ENCODE measurements around the gene OTUD4.

OTUD4 gene

DNA sequence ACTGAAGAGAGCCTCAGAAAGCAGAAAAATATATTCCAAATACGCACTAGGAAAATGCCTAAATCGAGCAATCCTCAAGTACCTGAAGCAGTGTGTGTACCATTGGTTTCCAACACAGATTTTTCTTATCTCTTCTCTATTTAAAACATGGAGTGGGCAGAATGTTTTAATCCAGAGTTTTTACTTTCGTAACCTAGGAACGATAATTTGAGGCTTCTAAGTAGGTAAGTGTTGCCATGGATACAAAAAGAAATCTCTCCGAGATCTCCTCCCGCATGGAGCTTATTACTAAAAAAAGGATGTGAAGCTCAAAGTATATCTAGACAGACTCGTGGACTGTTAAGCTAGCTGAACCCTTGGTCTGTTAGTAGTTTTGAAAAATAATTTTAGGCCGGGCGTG lies 23.0 kb upstream of the OTUD4 start:
- TF ChIP-seq, protein P1, sequence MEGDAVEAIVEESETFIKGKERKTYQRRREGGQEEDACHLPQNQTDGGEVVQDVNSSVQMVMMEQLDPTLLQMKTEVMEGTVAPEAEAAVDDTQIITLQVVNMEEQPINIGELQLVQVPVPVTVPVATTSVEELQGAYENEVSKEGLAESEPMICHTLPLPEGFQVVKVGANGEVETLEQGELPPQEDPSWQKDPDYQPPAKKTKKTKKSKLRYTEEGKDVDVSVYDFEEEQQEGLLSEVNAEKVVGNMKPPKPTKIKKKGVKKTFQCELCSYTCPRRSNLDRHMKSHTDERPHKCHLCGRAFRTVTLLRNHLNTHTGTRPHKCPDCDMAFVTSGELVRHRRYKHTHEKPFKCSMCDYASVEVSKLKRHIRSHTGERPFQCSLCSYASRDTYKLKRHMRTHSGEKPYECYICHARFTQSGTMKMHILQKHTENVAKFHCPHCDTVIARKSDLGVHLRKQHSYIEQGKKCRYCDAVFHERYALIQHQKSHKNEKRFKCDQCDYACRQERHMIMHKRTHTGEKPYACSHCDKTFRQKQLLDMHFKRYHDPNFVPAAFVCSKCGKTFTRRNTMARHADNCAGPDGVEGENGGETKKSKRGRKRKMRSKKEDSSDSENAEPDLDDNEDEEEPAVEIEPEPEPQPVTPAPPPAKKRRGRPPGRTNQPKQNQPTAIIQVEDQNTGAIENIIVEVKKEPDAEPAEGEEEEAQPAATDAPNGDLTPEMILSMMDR (IDR thresholded peaks at IDR 0.05), result no peak

DNA sequence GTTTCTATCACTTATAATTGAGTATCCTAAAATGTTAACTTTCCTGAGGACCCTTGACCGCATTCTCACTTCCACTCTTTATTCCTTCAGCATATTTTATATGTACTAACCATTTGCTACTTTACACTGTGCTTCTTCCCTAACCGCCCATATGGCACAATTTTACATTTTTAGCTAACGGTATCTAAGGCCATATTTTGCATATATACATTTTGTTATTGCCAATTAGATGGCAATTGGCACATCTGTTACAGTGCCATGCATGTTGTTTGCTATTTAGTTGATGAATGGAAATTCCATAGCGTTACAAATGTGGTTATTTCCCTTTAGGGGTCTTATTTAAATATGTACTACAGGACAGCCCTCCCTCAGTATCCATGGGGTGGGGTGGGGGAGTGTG lies 20.0 kb upstream of the OTUD4 start:
- TF ChIP-seq, protein P1 (IDR thresholded peaks at IDR 0.05), result no peak

DNA sequence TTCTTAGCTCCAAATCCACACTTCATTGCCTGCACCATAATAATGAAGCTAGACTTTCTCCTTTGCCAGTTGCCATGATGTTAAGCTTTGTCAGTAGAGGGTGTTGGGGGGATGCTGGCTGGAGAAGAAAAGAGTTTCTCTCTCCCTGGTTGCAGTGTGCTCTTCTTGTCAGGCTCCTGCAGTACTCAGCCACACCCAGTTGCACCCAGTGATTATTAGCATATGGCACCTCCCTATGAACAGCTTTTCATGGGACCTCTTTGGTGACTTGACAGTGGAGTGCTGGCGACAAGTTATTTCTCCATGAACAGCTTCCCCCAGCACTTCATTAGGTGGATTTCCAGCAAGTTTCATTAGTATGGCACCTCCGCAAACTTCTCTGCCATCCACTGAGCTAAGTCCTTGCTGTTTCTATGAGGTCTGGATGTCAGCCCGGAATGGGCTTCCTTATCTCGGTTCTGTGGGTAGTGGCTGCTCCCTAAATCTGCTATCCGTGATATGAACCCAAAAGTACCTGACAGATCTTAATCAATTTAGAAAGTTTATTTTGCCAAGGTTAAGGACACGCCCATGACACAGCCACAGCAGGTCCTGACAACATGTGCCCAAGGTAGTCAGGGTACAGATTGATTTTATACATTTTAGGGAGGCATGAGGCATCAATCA lies 18.8 kb upstream of the OTUD4 start:
- TF ChIP-seq, protein P1 (IDR thresholded peaks at IDR 0.05), result no peak

DNA sequence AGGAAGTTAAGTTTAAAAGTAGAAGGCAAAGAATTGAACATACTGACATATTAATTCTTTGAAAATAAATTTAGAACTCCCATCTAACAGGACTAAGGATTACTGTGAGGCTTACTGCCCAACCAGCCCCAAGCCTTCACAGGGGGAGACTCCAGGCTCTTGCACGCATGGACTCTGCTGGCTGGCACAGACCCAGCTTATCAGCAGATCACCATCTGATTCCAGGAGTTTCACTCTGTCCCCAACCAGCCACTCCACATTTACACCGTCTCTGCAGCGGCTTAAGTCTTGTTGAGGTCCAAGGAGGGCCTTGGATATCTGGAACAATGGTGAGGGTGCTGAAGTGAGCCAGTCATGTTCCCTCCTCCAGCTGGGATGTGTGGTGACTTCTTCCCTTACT lies 16.4 kb upstream of the OTUD4 start:
- TF ChIP-seq, protein P1 (IDR thresholded peaks at IDR 0.05), result no peak

DNA sequence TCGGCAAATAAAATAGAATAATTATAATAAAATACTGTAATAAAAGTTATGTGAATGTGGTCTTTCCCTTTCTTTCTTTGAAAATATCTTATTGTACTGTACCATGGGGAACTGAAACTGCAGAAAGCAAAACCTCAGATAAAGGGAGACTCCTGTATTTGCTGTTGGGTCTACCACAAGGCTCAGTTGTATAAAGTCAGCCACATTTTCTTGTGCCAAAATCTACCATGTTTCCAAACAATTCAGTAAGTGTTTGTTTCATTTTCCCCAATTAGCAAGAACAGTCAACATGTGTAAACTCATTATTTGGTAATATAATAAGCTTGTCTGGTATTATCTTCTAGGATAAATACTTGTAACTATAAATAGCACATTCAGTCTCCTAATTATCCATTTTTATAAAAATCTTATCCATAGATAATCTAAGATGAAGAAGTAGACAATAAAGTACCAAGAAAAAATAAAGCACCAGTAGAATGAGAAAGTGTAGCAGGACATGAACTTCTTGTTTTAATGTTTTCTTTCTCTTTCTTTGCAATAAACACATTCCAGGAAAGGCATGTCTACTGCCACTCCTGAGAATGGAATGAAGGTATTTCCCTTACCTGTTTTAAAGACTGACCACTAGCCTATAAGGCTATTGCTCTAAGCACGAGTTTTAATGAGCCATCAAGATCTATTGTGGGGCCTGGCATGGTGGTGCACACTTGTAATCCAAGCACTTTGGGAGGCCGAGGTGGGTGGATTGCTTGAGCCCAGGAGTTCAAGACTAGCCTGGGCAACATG lies 15.0 kb upstream of the OTUD4 start:
- TF ChIP-seq, protein P1 (IDR thresholded peaks at IDR 0.05), result no peak

DNA sequence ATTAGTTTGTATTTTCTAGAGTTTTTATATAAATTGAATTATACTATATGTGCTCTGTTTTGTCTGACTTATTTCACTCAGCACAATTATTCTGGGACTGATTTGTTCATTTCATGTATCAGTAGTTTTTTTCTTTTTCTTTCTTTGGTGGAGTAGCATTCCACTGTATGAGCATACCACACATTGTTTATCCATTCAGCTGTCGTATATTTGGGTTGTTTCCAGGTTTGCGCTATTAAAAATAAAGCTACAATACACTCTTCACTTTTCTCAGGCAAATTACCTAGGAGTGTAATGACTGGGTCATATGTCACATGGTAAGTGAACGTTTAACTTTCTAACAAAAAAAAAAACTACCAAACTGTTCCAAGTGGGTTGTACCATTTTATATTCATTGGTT lies 9.6 kb upstream of the OTUD4 start:
- TF ChIP-seq, protein P1 (IDR thresholded peaks at IDR 0.05), result no peak

DNA sequence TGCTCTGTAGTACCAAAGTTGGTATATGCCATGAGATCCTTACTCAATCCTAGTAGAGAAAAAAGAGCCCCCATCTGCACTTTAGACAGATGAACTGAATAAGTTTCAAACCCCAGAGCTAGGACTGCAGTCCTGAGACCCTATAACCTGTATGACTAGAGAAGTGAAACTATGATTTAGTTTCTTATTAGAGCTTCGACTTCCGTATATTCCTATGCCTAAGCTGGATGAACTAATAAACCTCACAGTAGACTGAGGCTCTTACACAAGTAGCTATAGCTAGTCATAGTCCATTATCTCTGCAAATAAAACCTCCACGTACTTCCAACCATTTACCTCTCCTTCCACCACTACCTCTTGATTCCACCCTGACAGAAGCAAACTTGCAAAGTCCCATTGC lies 6.3 kb upstream of the OTUD4 start:
- TF ChIP-seq, protein P1 (IDR thresholded peaks at IDR 0.05), result no peak

Data from LNCAP (cell line).